NCI-H524 treated with DMSO at 0.1 percent for 48 hours (cell line): ENCODE results near the gene BRF1.
"Not testable (repeated sequence)": the region's sequence is repeated elsewhere in the genome, so short reads cannot be mapped to it uniquely, and the experiment has no call there.

ENCODE experiments used
- DNase-seq: peaks from one replicate; lab custom pipeline; 2025; lab: John Stamatoyannopoulos, UW

The BRF1 gene

DNA sequence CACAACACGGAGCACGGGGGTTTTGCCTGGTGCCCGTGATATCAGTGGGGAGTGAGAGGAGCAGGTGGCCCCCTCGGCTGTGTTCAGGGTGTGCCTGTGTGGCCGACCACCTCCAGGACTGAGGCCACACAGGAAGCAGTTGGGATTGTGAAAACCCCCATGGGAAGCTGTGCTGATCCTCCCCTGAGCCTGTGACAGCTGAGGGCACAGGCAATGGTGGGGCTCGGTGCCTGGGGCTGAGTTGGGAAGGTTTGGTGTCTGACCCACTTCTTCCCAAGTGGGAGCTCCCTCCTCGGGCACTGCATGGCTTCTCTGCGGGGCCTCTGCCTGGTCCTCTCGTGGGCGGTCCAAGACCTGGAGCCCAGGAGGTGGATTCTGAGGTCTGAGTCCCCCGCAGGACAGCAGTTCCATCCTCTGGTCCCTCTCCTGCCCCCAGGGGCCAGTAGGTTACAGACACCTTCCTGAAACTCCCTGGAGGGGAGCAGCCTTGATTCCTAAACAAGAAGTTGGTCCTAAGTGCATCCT lies 31.6 kb upstream of the BRF1 start:
- DNase-seq, result no peak

- DNase-seq, result no peak
These were observed 31.0 kb upstream of the BRF1 start for GRCh38 chr14:105331575-105332349.

GRCh38 chr14:105330491-105330895 lies 29.7 kb upstream of the BRF1 start:
- DNase-seq, result no peak

DNA sequence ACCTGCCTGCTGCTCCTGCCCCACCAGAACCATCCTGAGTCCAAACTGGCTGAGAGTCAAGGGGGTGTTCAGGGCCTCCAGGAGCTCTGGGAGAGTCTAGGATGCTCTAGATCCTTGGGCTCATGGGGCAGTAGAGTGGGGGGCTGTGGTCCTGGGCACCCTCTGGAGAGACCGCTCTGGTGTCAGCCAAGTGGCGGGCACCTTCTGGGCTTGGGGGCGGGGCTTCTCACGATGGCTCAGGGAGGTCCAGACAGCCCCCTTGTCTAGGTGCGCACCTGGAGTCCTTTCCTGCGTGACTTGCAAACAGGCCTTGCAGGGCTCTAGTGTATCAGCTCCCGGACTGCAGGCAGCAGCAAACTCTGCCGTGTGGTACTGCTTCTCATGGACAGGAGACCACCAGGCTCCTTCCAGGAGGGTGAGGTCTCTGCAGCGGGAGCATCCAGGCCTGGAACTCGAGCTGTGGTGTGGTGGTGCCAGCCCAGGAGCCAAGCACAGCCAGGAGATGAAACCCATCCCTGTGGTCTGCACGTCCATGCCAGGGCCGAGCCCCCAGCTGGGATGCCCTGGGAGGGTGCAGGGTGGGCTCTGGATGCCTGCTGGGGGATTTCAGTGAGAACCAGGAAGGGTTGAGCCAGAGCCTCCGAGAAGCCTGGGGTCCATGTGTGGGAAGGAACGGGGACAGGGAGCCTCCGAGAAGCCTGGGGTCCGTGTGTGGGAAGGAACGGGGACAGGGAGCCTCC lies 28.8 kb upstream of the BRF1 start:
- no peak for DNase-seq

DNA sequence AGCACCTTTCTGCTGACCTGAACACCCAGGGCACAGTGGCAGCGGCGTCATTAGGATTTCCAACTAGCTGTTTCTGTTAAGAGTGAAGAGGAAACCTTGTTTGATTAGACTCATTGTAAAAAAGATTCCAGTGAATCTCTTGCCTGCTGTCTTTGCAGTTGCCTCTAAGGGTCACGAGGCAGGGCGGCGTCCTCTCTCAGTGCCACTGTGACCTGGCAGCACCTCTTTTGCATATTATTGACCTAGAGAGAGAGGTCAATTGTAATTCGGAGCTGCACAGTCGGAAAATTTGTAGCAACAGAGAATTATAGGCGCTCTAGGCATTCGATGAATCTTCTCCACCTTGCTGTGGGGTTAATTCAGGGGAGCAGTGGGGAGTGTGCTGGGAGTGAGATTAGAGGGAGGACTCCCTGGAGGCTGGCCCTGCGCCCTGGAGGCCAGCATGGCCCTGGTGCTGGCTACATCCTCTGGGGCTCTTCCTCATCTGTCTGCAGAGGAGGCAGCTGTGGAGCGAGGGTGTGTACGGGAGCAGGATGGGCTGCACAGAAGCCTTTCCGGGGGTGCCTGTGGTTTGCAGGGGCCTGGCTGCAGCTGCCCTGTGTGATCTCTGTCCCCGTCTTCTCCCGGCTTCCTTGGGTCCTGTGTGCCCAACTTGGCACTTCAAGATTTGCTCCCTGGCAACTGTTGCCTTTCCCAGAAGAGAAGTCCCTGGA lies 28.0 kb upstream of the BRF1 start:
- DNase-seq, result no peak

GRCh38 chr14:105328070-105328677 lies 27.4 kb upstream of the BRF1 start:
- no peak for DNase-seq

DNA sequence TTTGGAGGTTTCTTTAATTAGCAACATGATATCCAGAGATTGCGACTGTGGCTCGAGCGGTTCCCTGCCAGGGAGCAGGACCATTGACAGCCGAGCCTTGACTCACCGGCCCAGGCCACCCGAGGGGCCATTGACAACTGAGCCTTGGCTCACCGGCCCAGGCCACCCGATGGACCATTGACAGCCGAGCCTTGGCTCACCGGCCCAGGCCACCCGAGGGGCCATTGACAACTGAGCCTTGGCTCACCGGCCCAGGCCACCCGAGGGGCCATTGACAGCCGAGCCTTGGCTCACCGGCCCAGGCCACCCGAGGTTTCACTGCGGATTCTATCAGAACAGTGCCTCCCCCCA lies 26.9 kb upstream of the BRF1 start:
- DNase-seq, result not testable (repeated sequence)

GRCh38 chr14:105326891-105327694 lies 26.3 kb upstream of the BRF1 start:
- DNase-seq, result no peak

DNA sequence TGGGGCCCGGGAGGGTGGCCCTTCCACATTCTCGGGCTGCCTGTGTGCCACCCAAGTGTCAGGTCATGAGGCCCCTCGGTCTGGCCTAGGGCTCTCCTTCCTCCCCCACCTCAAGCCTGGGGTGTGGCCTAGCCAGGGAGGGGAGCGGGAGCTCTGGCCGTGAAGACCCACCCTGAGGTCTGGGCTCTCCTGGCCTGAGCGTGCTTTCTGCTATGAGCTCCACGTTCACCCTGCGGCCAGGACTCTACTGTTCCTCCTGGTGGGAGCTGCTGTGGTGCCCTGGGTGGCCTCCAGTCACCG lies 25.7 kb upstream of the BRF1 start:
- no peak for DNase-seq

GRCh38 chr14:105325716-105326567 lies 25.1 kb upstream of the BRF1 start:
- DNase-seq, result no peak

DNA sequence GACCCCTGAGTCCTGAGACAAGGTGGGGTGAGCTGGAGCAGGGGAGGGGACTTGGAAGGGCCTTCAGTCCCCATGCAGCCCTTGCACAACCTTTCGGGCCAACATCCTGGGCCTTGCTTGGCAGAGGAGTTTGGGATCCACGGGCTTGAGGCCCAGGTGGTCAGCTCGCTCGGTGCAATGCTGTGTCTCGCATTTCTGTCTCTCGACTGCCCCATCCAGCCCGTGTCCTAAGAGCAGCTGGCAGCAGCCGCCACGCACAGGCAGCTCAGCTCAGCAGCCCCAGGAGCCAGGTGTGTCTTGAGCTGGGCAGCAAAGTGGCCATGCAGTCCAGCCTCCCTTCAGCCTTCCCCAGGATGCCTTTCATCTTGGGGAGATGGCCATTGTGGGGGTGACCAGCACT lies 24.5 kb upstream of the BRF1 start:
- DNase-seq, result no peak

- DNase-seq, result no peak
These were observed 24.1 kb upstream of the BRF1 start for GRCh38 chr14:105324871-105325270.

DNA sequence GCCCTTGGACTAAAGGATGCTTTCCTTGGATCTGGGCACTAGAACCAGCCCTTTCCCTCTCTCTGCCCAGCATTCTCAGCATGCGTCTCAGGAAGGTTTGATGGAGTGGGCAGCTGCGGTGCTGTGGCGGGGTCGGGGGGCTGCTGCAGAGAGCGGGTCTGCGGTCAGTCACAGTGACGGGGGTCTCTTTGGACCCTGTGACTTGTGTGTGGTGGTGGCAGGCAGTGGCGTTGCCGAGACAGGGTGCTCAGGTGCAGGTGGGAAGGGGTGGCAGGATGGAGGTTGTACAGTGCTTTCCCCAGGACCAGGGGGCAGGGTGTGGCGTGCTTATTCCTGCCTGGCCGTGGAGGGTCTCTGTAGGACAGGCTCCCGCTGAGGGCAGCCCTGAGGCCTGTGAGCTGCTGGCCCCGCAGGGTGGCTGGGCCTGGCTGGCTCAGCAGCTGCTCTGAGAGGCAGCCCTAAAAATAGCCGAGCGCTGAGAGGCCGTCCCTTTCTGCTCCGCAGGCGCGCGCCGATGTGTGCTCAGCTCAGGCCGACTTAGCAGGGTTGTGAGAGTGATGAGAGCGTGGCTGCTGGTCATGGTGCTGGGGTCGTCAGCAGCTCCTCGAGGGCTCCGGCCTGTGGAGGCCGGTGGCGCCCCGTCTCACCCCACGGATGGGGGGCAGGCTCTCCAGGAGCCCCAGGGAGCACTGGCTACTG lies 23.4 kb upstream of the BRF1 start:
- DNase-seq, result no peak

DNA sequence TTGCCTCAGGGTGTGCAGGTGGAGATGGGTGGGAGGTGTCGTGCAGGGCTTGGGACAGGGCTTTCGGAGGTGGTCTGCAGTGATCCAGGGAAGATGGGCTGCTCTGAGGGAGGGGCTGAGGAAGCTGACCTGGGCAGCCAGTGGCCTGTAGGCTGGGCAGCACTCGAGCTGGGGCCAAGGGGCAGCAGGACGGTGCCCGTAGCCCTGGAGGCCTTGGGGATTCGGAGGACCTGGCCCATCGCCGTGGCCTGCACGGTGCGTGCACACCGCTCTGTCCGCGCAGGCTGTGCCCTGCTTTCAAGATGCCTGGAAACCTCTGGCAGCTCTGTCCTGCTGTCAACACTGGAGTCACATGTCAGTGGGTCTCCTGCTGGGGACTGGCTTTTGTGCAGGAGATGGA lies 22.9 kb upstream of the BRF1 start:
- no peak for DNase-seq

GRCh38 chr14:105322791-105323556 lies 22.2 kb upstream of the BRF1 start:
- DNase-seq, result no peak

DNA sequence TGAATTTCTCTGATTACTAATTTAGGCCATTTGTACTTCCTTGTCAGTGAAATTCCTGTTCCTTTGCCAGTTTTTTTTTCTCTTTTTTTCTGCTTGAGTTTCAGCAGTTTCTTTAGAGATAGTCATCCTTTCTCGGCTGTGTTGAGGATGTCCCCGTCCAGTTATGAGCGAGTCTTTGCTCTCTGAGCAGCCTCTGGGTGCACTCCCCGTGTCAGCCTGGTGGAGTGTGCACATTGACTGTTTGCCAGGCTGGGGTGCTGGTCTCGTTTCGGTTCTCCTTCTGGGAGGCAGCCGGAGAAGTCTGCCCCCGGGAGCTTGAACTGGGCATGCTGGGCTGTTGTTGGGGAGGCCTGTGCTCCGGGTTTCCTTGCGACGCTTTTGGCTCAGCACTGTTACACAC lies 16.7 kb upstream of the BRF1 start:
- no peak for DNase-seq

GRCh38 chr14:105316968-105317510 lies 16.2 kb upstream of the BRF1 start:
- DNase-seq, result no peak

DNA sequence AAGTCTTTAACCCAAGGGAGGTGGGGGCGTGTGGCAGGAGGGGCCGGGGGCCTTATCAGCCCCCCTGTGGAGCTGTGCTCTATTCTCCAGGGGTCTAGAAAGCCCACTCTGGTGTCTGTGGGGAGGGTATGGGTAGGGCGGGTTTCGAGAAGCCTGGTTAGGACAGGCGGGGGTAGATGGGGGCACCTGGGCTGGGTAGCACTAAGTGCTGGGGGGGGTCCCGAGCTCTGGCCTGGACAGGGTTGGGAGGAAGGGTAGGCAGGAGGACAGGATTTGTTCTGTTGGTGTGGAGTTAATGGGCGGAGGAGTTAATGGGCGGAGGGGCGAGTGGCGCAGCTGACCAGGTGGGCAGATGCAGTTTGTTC lies 15.8 kb upstream of the BRF1 start:
- no peak for DNase-seq

GRCh38 chr14:105315941-105316576 lies 15.3 kb upstream of the BRF1 start:
- DNase-seq, result no peak
